Activated CD8-positive, alpha-beta T cell treated with anti-CD3 and anti-CD28 coated beads for 36 hours (primary cell): ENCODE measurements around the gene DHX35. TPM values are rescaled to one million over a fixed set of nuclear protein-coding genes. Genes with fewer than 3 reads are reported as not detected.
"Not testable (repeated sequence)": the region's sequence is repeated elsewhere in the genome, so short reads cannot be mapped to it uniquely, and the experiment has no call there.

ENCODE experiments used
- ATAC-seq: fragments of 200-7000 bp; cut with Tn5 transposase; one replicate; pipeline ENCODE4 v1.10.0; 2021; ENCODE audit warnings: mild to moderate bottlenecking, moderate library complexity
- CTCF ChIA-PET: fragments of 350-600 bp; sonication (Branson Sonifier 250); formaldehyde crosslinking; loops from one replicate; lab custom pipeline; 2021; ENCODE audit warnings: antibody characterized with exemption; lab: Charles Lee
- POLR2A ChIA-PET: fragments of 350-600 bp; sonication (Branson Sonifier 250); formaldehyde crosslinking; loops from one replicate; lab custom pipeline; 2021; ENCODE audit warnings: antibody characterized with exemption; lab: Charles Lee
- DNase-seq: peaks from one replicate; pipeline ENCODE4 v3.0.0-alpha.2; 2020
- H3K27ac Mint-ChIP-seq: one replicate; pipeline ENCODE4 v1.8.0; 2021; ENCODE audit warnings: mild to moderate bottlenecking, mixed read lengths
- H3K27me3 Mint-ChIP-seq: one replicate; pipeline ENCODE4 v1.8.0; 2021; ENCODE audit warnings: mixed read lengths
- H3K36me3 Mint-ChIP-seq: one replicate; pipeline ENCODE4 v1.8.0; 2021; ENCODE audit warnings: low read depth, mixed read lengths
- H3K4me1 Mint-ChIP-seq: one replicate; pipeline ENCODE4 v1.8.0; 2021; ENCODE audit warnings: low read depth, mixed read lengths
- H3K4me3 Mint-ChIP-seq: one replicate; pipeline ENCODE4 v1.8.0; 2021; ENCODE audit warnings: mild to moderate bottlenecking, moderate library complexity, mixed read lengths
- H3K9me3 Mint-ChIP-seq: one replicate; pipeline ENCODE4 v1.8.0; 2021; ENCODE audit warnings: mixed read lengths
- intact Hi-C: fragments of 100-400 bp; cut with micrococcal nuclease; formaldehyde crosslinking; loops from one replicate; pipeline ENCODE4 v1.10.0; 2022
- total RNA-seq, 2 experiments: library from RNA; stranded (reverse); gene quantifications; one replicate each; pipeline ENCODE4 v1.2.3, GENCODE V29; 2021
- TF ChIP-seq, protein P1 (sequence below): fragments of 200-600 bp; IDR thresholded peaks from one replicate; pipeline ENCODE4 v1.8.0; 2022; ENCODE audit warnings: antibody characterized with exemption, mild to moderate bottlenecking

The DHX35 gene
- total RNA-seq, 2 experiments from 2014 or later, result 12.2 to 12.6 TPM

GRCh38 chr20:38953630-38954340, 8.4 kb upstream of the DHX35 start:
- intact Hi-C loops, result no loop called here
- H3K36me3 Mint-ChIP-seq, result peaks cover 31% of the 10 kb centered on the region
- DNase-seq, result no peak
- no peak for ATAC-seq
- no peak overlapping the region for H3K27ac Mint-ChIP-seq
- no peaks in the 10 kb centered on the region for H3K9me3 Mint-ChIP-seq
- no peaks in the 10 kb centered on the region for H3K4me1 Mint-ChIP-seq
- no peak overlapping the region for H3K4me3 Mint-ChIP-seq
- TF ChIP-seq, protein P1, sequence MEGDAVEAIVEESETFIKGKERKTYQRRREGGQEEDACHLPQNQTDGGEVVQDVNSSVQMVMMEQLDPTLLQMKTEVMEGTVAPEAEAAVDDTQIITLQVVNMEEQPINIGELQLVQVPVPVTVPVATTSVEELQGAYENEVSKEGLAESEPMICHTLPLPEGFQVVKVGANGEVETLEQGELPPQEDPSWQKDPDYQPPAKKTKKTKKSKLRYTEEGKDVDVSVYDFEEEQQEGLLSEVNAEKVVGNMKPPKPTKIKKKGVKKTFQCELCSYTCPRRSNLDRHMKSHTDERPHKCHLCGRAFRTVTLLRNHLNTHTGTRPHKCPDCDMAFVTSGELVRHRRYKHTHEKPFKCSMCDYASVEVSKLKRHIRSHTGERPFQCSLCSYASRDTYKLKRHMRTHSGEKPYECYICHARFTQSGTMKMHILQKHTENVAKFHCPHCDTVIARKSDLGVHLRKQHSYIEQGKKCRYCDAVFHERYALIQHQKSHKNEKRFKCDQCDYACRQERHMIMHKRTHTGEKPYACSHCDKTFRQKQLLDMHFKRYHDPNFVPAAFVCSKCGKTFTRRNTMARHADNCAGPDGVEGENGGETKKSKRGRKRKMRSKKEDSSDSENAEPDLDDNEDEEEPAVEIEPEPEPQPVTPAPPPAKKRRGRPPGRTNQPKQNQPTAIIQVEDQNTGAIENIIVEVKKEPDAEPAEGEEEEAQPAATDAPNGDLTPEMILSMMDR, result no peak
- CTCF ChIA-PET, result interaction anchor here (1.1 kb wide), 1 partner anchor 95 kb away, joined by 3 read pairs; no protein-coding TSS in a partner anchor
- H3K27me3 Mint-ChIP-seq, result no peaks in the 10 kb centered on the region
- POLR2A ChIA-PET, result interaction anchor here (1.5 kb wide), 1 partner anchor 9 kb away, joined by 6 read pairs; the partner anchor contains the start of gene DHX35

GRCh38 chr20:38957235-38957876, 4.8 kb upstream of the DHX35 start:
- DNase-seq (no peak), ATAC-seq (no peak)
- TF ChIP-seq, protein P1, result no peak
- Mint-ChIP-seq H3K27ac (no peak overlapping the region), H3K9me3 (no peaks in the 10 kb centered on the region), H3K4me1 (peaks cover 7% of the 10 kb centered on the region), H3K27me3 (no peaks in the 10 kb centered on the region), H3K36me3 (peaks cover 7% of the 10 kb centered on the region), H3K4me3 (no peak overlapping the region)
- POLR2A ChIA-PET, result interaction anchor here (1.0 kb wide), 1 partner anchor 552 kb away, joined by 3 read pairs; no protein-coding TSS in a partner anchor
- intact Hi-C loops, result no loop called here
- CTCF ChIA-PET, result interaction anchor here (1.9 kb wide), 1 partner anchor 92 kb away, joined by 12 read pairs; no protein-coding TSS in a partner anchor

- no peak overlapping the region for H3K27ac Mint-ChIP-seq
- no peaks in the 10 kb centered on the region for H3K9me3 Mint-ChIP-seq
- H3K36me3 Mint-ChIP-seq, result peaks cover 5% of the 10 kb centered on the region
- DNase-seq (no peak), ATAC-seq (no peak)
- CTCF ChIA-PET, result interaction anchor here (1.9 kb wide), 1 partner anchor 91 kb away, joined by 12 read pairs; no protein-coding TSS in a partner anchor
- peaks cover 7% of the 10 kb centered on the region for H3K4me1 Mint-ChIP-seq
- no peaks in the 10 kb centered on the region for H3K27me3 Mint-ChIP-seq
- POLR2A ChIA-PET, result no interaction called here
- intact Hi-C loops, result no loop called here
- no peak overlapping the region for H3K4me3 Mint-ChIP-seq
- TF ChIP-seq, protein P1, result no peak
Observed at GRCh38 chr20:38957915-38958485, 4.1 kb upstream of the DHX35 start.

- intact Hi-C loops, H3K36me3 Mint-ChIP-seq, ATAC-seq, DNase-seq, H3K27ac Mint-ChIP-seq, H3K9me3 Mint-ChIP-seq, H3K4me3 Mint-ChIP-seq, H3K27me3 Mint-ChIP-seq: not testable (repeated sequence)
- ChIA-PET CTCF (interaction anchor here (1.3 to 3.3 kb wide), 4 partner anchors 19 to 89 kb away, joined by 3 to 30 read pairs (median 4); no protein-coding TSS in a partner anchor), POLR2A (interaction anchor here (3.2 kb wide), 1 partner anchor 34 kb away, joined by 20 read pairs; the partner anchor contains the start of gene FAM83D)
- peaks cover 20% of the 10 kb centered on the region for H3K4me1 Mint-ChIP-seq
Observed at GRCh38 chr20:38960187-38960687, 1.9 kb upstream of the DHX35 start.

GRCh38 chr20:38961530-38962043, 557 bp upstream of the DHX35 start:
- peak overlapping the region; percentile 87 for H3K4me3 Mint-ChIP-seq
- ChIA-PET CTCF (interaction anchor here (0.6 to 3.3 kb wide), 17 partner anchors 19 to 209 kb away, joined by 3 to 30 read pairs (median 5); partner anchors contain the start of gene FAM83D), POLR2A (interaction anchor here (0.6 to 3.2 kb wide), 15 partner anchors 12 to 118 kb away, joined by 3 to 20 read pairs (median 3); partner anchors contain the start of gene FAM83D)
- intact Hi-C loops, result no loop called here
- no peaks in the 10 kb centered on the region for H3K27me3 Mint-ChIP-seq
- peak overlapping the region; percentile 93 for H3K27ac Mint-ChIP-seq
- peaks cover 7% of the 10 kb centered on the region for H3K36me3 Mint-ChIP-seq
- DNase-seq (peak; percentile 56), ATAC-seq (no peak)
- H3K9me3 Mint-ChIP-seq, result no peaks in the 10 kb centered on the region
- peaks cover 20% of the 10 kb centered on the region for H3K4me1 Mint-ChIP-seq
- TF ChIP-seq, protein P1, result no peak
